ENCODE results near the gene CMTM6. TPM values are rescaled to one million over a fixed set of nuclear protein-coding genes. Genes with fewer than 3 reads are reported as not detected.

CMTM6 gene
- total RNA-seq, 1 donor from 2014 or later, result 17.5 TPM

DNA sequence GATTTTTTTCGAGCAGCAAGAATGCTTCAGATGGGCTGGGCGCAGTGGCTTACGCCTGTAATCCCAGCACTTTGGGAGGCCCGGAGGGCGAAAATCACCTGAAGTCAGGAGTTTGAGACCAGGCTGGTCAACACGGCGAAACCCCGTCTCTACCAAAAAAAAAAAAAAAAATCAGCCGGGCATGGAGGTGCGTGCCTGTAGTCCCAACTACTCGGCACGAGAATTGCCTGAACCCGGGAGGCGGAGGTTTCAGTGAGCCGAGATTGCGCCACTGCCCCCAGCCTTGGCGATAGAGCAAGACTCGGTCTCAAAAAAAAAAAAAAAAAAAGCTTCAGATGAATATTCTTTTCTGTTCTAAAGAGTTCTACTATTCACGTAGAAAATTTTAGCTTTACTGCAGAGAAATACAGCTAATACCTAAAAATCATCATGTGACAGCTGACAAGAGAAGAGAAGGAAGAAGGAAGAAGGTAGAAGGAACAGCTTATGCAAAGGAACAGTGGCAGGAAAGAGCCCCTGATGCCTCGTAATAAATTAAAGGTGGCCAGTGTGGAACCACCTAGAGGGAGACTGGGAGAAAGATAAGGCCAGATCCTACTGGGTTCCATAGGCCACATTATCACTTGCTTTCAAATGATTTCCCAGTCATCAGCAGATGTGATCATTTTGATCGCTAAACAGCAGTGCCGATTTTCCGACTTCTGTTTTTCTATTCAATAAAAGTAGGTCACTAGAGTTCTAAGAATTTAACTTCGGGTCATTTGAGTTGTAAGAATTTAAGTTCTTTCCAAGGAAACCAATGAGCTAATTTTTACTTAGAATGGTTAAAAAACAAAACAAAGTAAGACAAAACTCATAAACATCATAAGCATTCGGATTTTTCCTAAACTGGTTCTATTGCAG is 1.5 kb downstream of the CMTM6 start:
- Mint-ChIP-seq H3K9me3 (ENCODE audit: unreplicated experiment) (peaks cover 3% of the 10 kb centered on the region), H3K27me3 (ENCODE audit: unreplicated experiment) (peaks cover 3% of the 10 kb centered on the region), H3K4me3 (ENCODE audit: unreplicated experiment) (peak overlapping the region; percentile 100), H3K27ac (ENCODE audit: unreplicated experiment) (no peak overlapping the region), H3K4me1 (ENCODE audit: low read depth, unreplicated experiment) (peaks cover 9% of the 10 kb centered on the region), H3K36me3 (ENCODE audit: unreplicated experiment) (peaks cover 4% of the 10 kb centered on the region)
- TF ChIP-seq, protein P1, sequence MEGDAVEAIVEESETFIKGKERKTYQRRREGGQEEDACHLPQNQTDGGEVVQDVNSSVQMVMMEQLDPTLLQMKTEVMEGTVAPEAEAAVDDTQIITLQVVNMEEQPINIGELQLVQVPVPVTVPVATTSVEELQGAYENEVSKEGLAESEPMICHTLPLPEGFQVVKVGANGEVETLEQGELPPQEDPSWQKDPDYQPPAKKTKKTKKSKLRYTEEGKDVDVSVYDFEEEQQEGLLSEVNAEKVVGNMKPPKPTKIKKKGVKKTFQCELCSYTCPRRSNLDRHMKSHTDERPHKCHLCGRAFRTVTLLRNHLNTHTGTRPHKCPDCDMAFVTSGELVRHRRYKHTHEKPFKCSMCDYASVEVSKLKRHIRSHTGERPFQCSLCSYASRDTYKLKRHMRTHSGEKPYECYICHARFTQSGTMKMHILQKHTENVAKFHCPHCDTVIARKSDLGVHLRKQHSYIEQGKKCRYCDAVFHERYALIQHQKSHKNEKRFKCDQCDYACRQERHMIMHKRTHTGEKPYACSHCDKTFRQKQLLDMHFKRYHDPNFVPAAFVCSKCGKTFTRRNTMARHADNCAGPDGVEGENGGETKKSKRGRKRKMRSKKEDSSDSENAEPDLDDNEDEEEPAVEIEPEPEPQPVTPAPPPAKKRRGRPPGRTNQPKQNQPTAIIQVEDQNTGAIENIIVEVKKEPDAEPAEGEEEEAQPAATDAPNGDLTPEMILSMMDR (IDR thresholded peaks at IDR 0.05; ENCODE audit: partially characterized antibody, unreplicated experiment), result no peak
- no peak for DNase-seq

DNA sequence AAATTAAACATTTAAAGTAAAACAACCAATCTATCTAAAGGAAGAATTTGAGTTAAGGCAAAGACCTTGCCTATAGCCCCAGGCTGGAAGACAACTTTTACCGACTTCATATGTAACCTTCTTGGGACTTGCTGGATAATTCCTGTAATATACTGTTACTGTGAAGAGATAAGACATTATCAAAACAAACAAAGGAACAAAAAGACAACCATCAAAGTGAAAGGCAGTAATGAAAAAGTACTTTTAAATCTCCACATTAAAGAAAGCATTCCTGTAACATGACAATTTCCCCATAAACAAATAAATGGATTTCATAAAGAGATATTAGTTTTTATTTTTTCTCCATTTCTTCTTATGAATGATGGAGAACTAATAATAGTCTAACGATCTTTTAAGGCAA is 2.4 kb downstream of the CMTM6 start:
- H3K36me3 Mint-ChIP-seq (ENCODE audit: unreplicated experiment), result peaks cover 4% of the 10 kb centered on the region
- peak overlapping the region; percentile 1 for H3K4me3 Mint-ChIP-seq (ENCODE audit: unreplicated experiment)
- DNase-seq, result no peak
- no peak overlapping the region for H3K27ac Mint-ChIP-seq (ENCODE audit: unreplicated experiment)
- H3K9me3 Mint-ChIP-seq (ENCODE audit: unreplicated experiment), result peaks cover 3% of the 10 kb centered on the region
- TF ChIP-seq, protein P1 (IDR thresholded peaks at IDR 0.05; ENCODE audit: partially characterized antibody, unreplicated experiment), result no peak
- H3K27me3 Mint-ChIP-seq (ENCODE audit: unreplicated experiment), result peaks cover 3% of the 10 kb centered on the region
- peaks cover 9% of the 10 kb centered on the region for H3K4me1 Mint-ChIP-seq (ENCODE audit: low read depth, unreplicated experiment)

DNA sequence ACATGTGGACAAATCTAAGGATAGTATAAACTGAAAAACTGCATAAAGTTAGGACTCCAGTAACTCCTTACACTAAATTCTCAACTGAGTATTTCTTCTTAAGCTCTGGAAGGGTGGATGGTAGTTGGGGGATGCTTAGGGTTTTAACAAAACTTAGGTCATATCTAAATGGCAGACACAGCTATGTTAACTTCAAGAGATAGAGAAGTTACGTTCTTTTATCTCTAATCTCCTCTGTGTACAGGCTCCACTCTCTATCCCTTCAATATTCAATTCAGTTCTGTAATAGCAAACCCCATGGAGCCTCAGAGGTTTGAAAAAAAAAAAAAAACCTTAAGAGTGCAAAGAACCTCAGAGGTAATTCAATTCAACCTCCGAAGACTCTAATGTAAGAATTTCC is 3.1 kb downstream of the CMTM6 start:
- Mint-ChIP-seq H3K9me3 (ENCODE audit: unreplicated experiment) (peaks cover 3% of the 10 kb centered on the region), H3K4me1 (ENCODE audit: low read depth, unreplicated experiment) (peaks cover 9% of the 10 kb centered on the region), H3K27me3 (ENCODE audit: unreplicated experiment) (peaks cover 3% of the 10 kb centered on the region), H3K36me3 (ENCODE audit: unreplicated experiment) (peaks cover 4% of the 10 kb centered on the region), H3K4me3 (ENCODE audit: unreplicated experiment) (no peak overlapping the region), H3K27ac (ENCODE audit: unreplicated experiment) (no peak overlapping the region)
- TF ChIP-seq, protein P1 (IDR thresholded peaks at IDR 0.05; ENCODE audit: partially characterized antibody, unreplicated experiment), result no peak
- DNase-seq, result no peak

DNA sequence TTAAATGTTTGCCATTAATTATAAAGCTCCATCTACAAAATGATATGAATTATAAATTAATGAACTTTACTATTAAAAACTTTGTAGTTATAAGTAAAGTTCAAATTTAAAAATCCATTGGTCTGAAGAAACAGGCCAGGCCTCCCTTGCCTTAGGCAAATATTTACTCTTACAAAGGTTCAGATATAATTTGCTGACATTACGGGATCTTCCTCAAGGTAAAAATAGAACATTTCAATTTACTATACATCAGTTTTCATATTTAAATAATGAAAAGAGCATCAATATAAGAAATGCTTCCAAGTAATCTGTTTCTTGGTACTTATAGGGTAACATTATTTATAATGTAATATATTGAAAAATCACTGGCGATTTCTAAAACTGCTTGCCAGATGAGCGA is 3.7 kb downstream of the CMTM6 start:
- peaks cover 9% of the 10 kb centered on the region for H3K4me1 Mint-ChIP-seq (ENCODE audit: low read depth, unreplicated experiment)
- H3K36me3 Mint-ChIP-seq (ENCODE audit: unreplicated experiment), result peaks cover under 1% of the 10 kb centered on the region
- H3K9me3 Mint-ChIP-seq (ENCODE audit: unreplicated experiment), result peaks cover 3% of the 10 kb centered on the region
- H3K27me3 Mint-ChIP-seq (ENCODE audit: unreplicated experiment), result peaks cover 3% of the 10 kb centered on the region
- no peak overlapping the region for H3K4me3 Mint-ChIP-seq (ENCODE audit: unreplicated experiment)
- TF ChIP-seq, protein P1 (IDR thresholded peaks at IDR 0.05; ENCODE audit: partially characterized antibody, unreplicated experiment), result no peak
- H3K27ac Mint-ChIP-seq (ENCODE audit: unreplicated experiment), result no peak overlapping the region
- no peak for DNase-seq

DNA sequence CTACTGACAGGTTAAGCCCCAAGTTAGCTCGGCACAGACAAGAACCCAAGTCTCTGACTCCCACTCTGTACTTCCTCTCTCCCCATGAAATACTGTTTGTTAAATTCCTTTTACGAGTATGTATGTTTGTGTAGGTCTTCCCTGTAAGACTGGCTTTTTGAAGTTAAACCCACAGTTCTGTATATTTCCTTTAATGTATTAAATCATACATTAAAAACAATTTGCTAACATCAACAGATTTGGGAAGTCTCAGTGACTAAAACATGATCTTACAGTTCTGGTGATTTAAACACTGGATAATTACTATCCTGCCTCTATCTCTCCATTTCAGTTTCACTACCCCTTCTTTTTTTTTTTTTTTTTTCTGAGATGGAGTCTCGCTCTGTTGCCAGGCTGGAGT is 4.4 kb downstream of the CMTM6 start:
- Mint-ChIP-seq H3K4me3 (ENCODE audit: unreplicated experiment) (no peak overlapping the region), H3K27me3 (ENCODE audit: unreplicated experiment) (peaks cover 3% of the 10 kb centered on the region), H3K9me3 (ENCODE audit: unreplicated experiment) (peaks cover 3% of the 10 kb centered on the region), H3K36me3 (ENCODE audit: unreplicated experiment) (no peaks in the 10 kb centered on the region), H3K4me1 (ENCODE audit: low read depth, unreplicated experiment) (peaks cover 9% of the 10 kb centered on the region), H3K27ac (ENCODE audit: unreplicated experiment) (no peak overlapping the region)
- TF ChIP-seq, protein P1 (IDR thresholded peaks at IDR 0.05; ENCODE audit: partially characterized antibody, unreplicated experiment), result no peak
- no peak for DNase-seq

Measured in glutamatergic neuron (in vitro differentiated cells).